Prostate gland (tissue), 2 donors: ENCODE results near the gene CERS6.

Experiments used
- POLR2AphosphoS5 ChIP-seq: sonication (generic); formaldehyde crosslinking; IDR thresholded peaks from one replicate; pipeline ENCODE4 v1.6.1; 2017; ENCODE audit warnings: antibody characterized with exemption
- TF ChIP-seq, protein P1 (sequence below), 4 experiments: fragments of 200-600 bp in 2 of 4; fragments of 450-650 bp in 2 of 4; sonication (generic) in 2 of 4; IDR thresholded peaks; 1 replicate in 3 of 4; 2 replicates in 1 of 4; pipeline ENCODE4 v1.5.1; 2016 to 2019; ENCODE audit warnings: antibody characterized with exemption in 4 of 4, mild to moderate bottlenecking in 2 of 4, moderate library complexity in 2 of 4

DNA sequence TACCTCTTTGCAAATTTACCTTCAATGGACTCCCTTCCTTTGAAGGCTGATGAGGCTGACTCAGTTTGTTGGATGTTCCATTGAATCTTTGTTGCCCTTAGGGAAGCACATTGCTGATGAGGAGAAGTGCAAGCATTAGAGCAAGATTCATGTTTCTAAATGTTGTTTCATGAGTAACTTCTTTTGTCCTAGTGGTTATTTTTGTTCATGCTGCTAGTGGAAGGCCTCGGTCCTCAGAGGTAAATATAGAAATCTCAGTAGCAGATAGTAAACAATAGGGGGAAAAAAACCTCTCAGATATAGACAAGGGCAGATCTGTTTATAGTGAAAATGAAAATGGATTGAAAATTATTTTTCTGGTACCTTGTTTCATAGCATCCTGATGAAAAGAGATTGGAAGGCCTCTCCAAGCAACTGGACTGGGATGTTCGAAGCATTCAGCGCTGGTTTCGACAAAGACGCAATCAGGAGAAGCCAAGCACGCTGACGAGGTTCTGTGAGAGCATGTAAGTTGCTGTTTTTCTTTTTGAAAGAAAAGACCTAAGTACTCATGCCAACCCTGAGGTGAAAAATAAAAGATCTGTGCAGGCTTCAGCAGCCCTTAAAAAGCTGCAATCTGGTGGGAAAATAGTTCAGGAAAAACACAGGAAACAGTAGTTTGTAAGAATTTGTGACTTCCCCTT lies 104.9 kb downstream of the CERS6 start:
- TF ChIP-seq, protein P1, sequence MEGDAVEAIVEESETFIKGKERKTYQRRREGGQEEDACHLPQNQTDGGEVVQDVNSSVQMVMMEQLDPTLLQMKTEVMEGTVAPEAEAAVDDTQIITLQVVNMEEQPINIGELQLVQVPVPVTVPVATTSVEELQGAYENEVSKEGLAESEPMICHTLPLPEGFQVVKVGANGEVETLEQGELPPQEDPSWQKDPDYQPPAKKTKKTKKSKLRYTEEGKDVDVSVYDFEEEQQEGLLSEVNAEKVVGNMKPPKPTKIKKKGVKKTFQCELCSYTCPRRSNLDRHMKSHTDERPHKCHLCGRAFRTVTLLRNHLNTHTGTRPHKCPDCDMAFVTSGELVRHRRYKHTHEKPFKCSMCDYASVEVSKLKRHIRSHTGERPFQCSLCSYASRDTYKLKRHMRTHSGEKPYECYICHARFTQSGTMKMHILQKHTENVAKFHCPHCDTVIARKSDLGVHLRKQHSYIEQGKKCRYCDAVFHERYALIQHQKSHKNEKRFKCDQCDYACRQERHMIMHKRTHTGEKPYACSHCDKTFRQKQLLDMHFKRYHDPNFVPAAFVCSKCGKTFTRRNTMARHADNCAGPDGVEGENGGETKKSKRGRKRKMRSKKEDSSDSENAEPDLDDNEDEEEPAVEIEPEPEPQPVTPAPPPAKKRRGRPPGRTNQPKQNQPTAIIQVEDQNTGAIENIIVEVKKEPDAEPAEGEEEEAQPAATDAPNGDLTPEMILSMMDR (IDR thresholded peaks at IDR 0.05) = no peak
- no peak for TF ChIP-seq POLR2AphosphoS5
